ENCODE measurements around the gene TSPAN11. TPM values are rescaled to one million over a fixed set of nuclear protein-coding genes. Genes with fewer than 3 reads are reported as not detected.

The TSPAN11 gene
- total RNA-seq, 5 donors from 2014 or later (not counting 1 experiment from before 2014, with no cell fraction given), result not detected

DNA sequence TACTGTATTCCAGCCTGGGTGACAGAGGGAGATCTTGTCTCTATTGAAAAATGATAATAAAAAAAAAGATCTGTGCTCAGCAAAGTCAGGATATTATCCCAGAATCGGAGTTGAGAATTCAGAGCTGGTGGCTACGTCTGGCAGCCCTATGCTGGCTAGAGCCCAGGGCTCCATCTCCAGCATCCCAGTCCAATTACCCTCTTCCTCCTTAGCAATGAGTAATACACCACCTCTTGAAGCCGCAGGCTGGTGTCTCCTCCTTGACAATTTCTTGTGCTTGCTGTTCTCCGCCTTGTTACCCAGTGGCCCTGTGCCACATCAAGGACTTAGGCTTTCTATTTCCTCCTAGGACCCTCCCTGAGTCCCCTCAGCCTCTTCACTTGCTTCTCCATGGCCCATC, 108.7 kb downstream of the TSPAN11 start:
- CTCF ChIA-PET, result interaction anchor here in 1 of 2 donors (0.7 kb wide), 1 partner anchor 80 kb away, joined by 3 read pairs; no protein-coding TSS in a partner anchor
- POLR2A ChIA-PET, result no interaction called here
- Histone ChIP-seq H3K4me3 (ENCODE audit: control insufficient read depth in 1 of 2, extremely low read depth in 1 of 2, low read length in 1 of 2) (no peak overlapping the region), H3K27ac (ENCODE audit: low read length) (no peak overlapping the region), H3K27me3 (replicated peaks in 1 of 2; ENCODE audit: control insufficient read depth in 2 of 2, extremely low read depth in 1 of 2, insufficient read depth in 2 of 2, low read length in 1 of 2) (peaks cover 0 to 38% of the 10 kb centered on the region in 2 experiments), H3K4me1 (ENCODE audit: control insufficient read depth in 1 of 2, extremely low read depth in 1 of 2, insufficient read depth in 2 of 2, low read length in 2 of 2) (no peaks in the 10 kb centered on the region), H3K9me3 (no peaks in the 10 kb centered on the region), H3K36me3 (ENCODE audit: control insufficient read depth in 2 of 2, extremely low read depth in 1 of 2, insufficient read depth in 1 of 2, low read length in 1 of 2) (no peaks in the 10 kb centered on the region)
- Mint-ChIP-seq H3K27me3 (peaks cover 0 to 18% of the 10 kb centered on the region in 2 donors), H3K36me3 (no peaks in the 10 kb centered on the region), H3K27ac (no peak overlapping the region), H3K4me1 (no peaks in the 10 kb centered on the region), H3K4me3 (no peak overlapping the region), H3K9me3 (no peaks in the 10 kb centered on the region)
- no peak for ATAC-seq (replicated peaks in 1 of 4)
- DNase-seq, result no peak
- 79% methylated on average over 4 of the region's 4 CpGs for WGBS (ENCODE audit: insufficient coverage)

DNA sequence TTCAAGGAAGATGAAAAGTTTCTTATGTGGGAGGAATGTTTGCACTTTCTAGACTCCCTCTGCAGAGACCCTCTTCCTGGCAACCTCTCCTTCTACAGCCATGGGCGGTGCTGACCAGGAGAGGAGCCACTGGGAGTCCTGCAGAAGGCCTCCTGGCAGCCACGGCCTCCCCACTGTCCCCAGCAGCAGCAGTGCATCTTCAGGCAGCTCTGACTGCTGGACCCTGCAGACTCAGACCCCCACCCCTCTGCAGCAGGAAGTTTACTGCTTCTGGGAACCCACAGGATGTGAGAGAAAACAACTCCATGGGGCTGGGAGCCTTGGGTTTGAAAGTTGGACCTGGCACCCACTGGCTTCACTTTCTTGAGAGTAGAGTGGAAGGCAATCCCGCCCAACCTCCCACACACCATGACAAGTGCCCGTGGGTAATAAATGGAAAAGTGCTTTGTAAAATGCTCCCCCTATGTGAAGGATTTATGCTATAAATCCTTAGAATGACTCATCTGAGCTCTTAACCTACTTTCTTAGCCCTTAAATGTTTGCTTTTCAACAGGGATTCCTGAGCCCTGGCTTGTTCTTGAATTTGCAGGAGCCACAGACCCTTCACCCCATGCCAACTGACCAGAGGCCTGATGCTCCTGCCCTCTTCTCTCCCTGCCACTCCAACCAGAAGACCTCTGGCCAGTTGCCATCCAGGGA, 109.6 kb downstream of the TSPAN11 start:
- no peak overlapping the region for H3K4me3 Mint-ChIP-seq
- H3K9me3 Mint-ChIP-seq, result no peaks in the 10 kb centered on the region
- no peaks in the 10 kb centered on the region for H3K36me3 ChIP-seq (ENCODE audit: control insufficient read depth in 2 of 2, extremely low read depth in 1 of 2, insufficient read depth in 1 of 2, low read length in 1 of 2)
- no peak overlapping the region for H3K27ac ChIP-seq (ENCODE audit: low read length)
- H3K36me3 Mint-ChIP-seq, result no peaks in the 10 kb centered on the region
- H3K27me3 ChIP-seq (replicated peaks in 1 of 2; ENCODE audit: control insufficient read depth in 2 of 2, extremely low read depth in 1 of 2, insufficient read depth in 2 of 2, low read length in 1 of 2), result peaks cover 0 to 38% of the 10 kb centered on the region in 2 experiments
- WGBS (ENCODE audit: insufficient coverage), result 50% methylated on average over 2 of the region's 4 CpGs
- POLR2A ChIA-PET, result no interaction called here
- H3K27me3 Mint-ChIP-seq, result peaks cover 0 to 18% of the 10 kb centered on the region in 2 donors
- no peaks in the 10 kb centered on the region for H3K4me1 Mint-ChIP-seq
- no peak for DNase-seq
- H3K4me3 ChIP-seq (ENCODE audit: control insufficient read depth in 1 of 2, extremely low read depth in 1 of 2, low read length in 1 of 2), result no peak overlapping the region
- CTCF ChIA-PET, result no interaction called here
- no peaks in the 10 kb centered on the region for H3K9me3 ChIP-seq
- H3K4me1 ChIP-seq (ENCODE audit: control insufficient read depth in 1 of 2, extremely low read depth in 1 of 2, insufficient read depth in 2 of 2, low read length in 2 of 2), result no peaks in the 10 kb centered on the region
- no peak overlapping the region for H3K27ac Mint-ChIP-seq
- ATAC-seq (replicated peaks in 1 of 4), result no peak

DNA sequence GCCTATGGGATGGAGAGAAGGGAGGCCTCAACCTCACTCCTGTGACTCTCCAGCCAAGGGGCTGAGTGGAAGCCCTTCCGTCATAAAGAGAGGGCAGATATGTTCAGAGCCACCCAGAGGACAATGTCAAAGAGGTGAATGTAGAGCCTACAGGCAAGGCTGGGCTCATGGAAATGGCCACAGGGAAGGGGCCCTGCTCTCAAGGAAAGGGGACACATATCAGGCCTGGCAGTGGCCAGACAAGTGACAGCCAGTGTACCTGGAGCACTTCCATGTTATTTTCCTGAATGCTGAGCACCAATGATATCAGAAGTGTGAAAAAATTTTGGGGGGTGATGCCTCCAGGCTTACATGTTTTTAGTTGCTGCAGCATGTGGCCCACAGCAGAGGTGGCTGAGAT, 110.5 kb downstream of the TSPAN11 start:
- H3K27ac Mint-ChIP-seq, result no peak overlapping the region
- no peaks in the 10 kb centered on the region for H3K36me3 Mint-ChIP-seq
- no peak overlapping the region for H3K4me3 Mint-ChIP-seq
- ChIA-PET CTCF (no interaction called here), POLR2A (no interaction called here)
- Histone ChIP-seq H3K27me3 (replicated peaks in 1 of 2; ENCODE audit: control insufficient read depth in 2 of 2, extremely low read depth in 1 of 2, insufficient read depth in 2 of 2, low read length in 1 of 2) (peaks cover 0 to 34% of the 10 kb centered on the region in 2 experiments), H3K4me1 (ENCODE audit: control insufficient read depth in 1 of 2, extremely low read depth in 1 of 2, insufficient read depth in 2 of 2, low read length in 2 of 2) (no peaks in the 10 kb centered on the region), H3K36me3 (ENCODE audit: control insufficient read depth in 2 of 2, extremely low read depth in 1 of 2, insufficient read depth in 1 of 2, low read length in 1 of 2) (no peaks in the 10 kb centered on the region), H3K4me3 (ENCODE audit: control insufficient read depth in 1 of 2, extremely low read depth in 1 of 2, low read length in 1 of 2) (no peak overlapping the region), H3K27ac (ENCODE audit: low read length) (no peak overlapping the region), H3K9me3 (no peaks in the 10 kb centered on the region)
- DNase-seq, result no peak
- WGBS (ENCODE audit: insufficient coverage), result 86% methylated on average over 1 of the region's 1 CpG
- peaks cover 0 to 18% of the 10 kb centered on the region in 2 donors for H3K27me3 Mint-ChIP-seq
- no peaks in the 10 kb centered on the region for H3K9me3 Mint-ChIP-seq
- ATAC-seq (replicated peaks in 1 of 4), result no peak
- H3K4me1 Mint-ChIP-seq, result no peaks in the 10 kb centered on the region

DNA sequence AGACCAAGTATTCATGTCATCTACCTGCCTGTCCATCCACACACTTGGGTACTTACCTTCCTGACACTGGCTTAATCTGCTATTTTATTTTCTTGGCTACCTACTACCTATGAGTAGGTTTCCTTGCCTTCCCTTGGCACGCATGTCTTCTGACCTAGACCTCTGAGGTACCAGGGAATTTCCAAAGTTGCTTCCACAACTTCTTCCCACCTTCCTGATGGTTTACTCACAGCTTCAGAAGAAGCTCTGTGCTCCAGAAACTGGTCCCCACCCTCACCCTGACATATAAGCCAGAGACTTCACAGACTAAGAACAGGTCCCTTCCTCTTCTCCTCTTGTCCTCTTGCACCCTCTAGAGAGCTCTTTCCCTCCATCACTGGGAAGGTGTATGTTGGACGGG, 111.4 kb downstream of the TSPAN11 start:
- ChIA-PET POLR2A (no interaction called here), CTCF (no interaction called here)
- DNase-seq (no peak), ATAC-seq (replicated peaks in 1 of 4) (no peak)
- Histone ChIP-seq H3K27me3 (replicated peaks in 1 of 2; ENCODE audit: control insufficient read depth in 2 of 2, extremely low read depth in 1 of 2, insufficient read depth in 2 of 2, low read length in 1 of 2) (peaks cover 0 to 29% of the 10 kb centered on the region in 2 experiments), H3K9me3 (no peaks in the 10 kb centered on the region), H3K36me3 (ENCODE audit: control insufficient read depth in 2 of 2, extremely low read depth in 1 of 2, insufficient read depth in 1 of 2, low read length in 1 of 2) (no peaks in the 10 kb centered on the region), H3K4me3 (ENCODE audit: control insufficient read depth in 1 of 2, extremely low read depth in 1 of 2, low read length in 1 of 2) (no peak overlapping the region), H3K4me1 (ENCODE audit: control insufficient read depth in 1 of 2, extremely low read depth in 1 of 2, insufficient read depth in 2 of 2, low read length in 2 of 2) (no peaks in the 10 kb centered on the region), H3K27ac (ENCODE audit: low read length) (no peak overlapping the region)
- Mint-ChIP-seq H3K27me3 (peaks cover 0 to 18% of the 10 kb centered on the region in 2 donors), H3K9me3 (no peaks in the 10 kb centered on the region), H3K4me1 (no peaks in the 10 kb centered on the region), H3K4me3 (no peak overlapping the region), H3K36me3 (no peaks in the 10 kb centered on the region), H3K27ac (no peak overlapping the region)
- WGBS (ENCODE audit: insufficient coverage), result 100% methylated on average over 1 of the region's 2 CpGs

DNA sequence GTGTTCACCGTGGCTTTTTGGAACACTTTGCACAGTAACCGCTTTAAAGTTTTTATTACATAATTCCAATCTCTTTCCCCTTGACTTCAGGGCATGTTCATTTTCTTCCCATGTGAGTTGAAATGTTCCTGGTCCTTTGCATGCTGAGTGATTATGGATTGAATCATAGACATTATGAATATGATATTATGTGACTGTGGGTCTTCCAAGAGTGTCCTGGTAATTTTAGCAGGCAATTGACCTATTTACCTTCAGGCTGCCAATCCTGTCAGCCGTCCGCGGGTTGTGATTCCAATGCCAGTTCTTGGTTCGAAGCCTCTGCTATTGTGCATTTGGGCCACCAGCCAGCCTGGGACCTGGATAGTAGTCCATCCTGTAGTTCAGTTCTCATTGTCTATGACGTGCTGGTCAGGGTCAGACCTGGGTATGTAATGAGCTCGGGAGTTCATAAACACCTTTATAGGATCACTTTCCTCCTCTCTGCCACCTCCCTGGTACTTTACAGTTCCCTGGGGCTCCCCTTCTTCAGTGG, 114.6 kb downstream of the TSPAN11 start:
- 98% methylated on average over 4 of the region's 8 CpGs for WGBS (ENCODE audit: insufficient coverage)
- H3K27ac ChIP-seq (ENCODE audit: low read length), result no peak overlapping the region
- no peaks in the 10 kb centered on the region for H3K36me3 ChIP-seq (ENCODE audit: control insufficient read depth in 2 of 2, extremely low read depth in 1 of 2, insufficient read depth in 1 of 2, low read length in 1 of 2)
- no peak overlapping the region for H3K27ac Mint-ChIP-seq
- no peaks in the 10 kb centered on the region for H3K4me1 Mint-ChIP-seq
- H3K36me3 Mint-ChIP-seq, result no peaks in the 10 kb centered on the region
- H3K27me3 ChIP-seq (replicated peaks in 1 of 2; ENCODE audit: control insufficient read depth in 2 of 2, extremely low read depth in 1 of 2, insufficient read depth in 2 of 2, low read length in 1 of 2), result peaks cover 0 to 12% of the 10 kb centered on the region in 2 experiments
- H3K9me3 ChIP-seq, result no peaks in the 10 kb centered on the region
- no peaks in the 10 kb centered on the region for H3K4me1 ChIP-seq (ENCODE audit: control insufficient read depth in 1 of 2, extremely low read depth in 1 of 2, insufficient read depth in 2 of 2, low read length in 2 of 2)
- ChIA-PET POLR2A (no interaction called here), CTCF (no interaction called here)
- ATAC-seq (replicated peaks in 1 of 4) (no peak), DNase-seq (no peak)
- H3K4me3 ChIP-seq (ENCODE audit: control insufficient read depth in 1 of 2, extremely low read depth in 1 of 2, low read length in 1 of 2), result no peak overlapping the region
- no peak overlapping the region for H3K4me3 Mint-ChIP-seq
- H3K9me3 Mint-ChIP-seq, result no peaks in the 10 kb centered on the region
- peaks cover 0 to 10% of the 10 kb centered on the region in 2 donors for H3K27me3 Mint-ChIP-seq

Other genes starting within 250 kb of the TSPAN11 start
- 10 to 100 TPM; 29.9 to 54.9 (median 45.1) TPM for gene IPO8, start 230.9 kb upstream of the TSPAN11 start, total RNA-seq
- gene CAPRIN2, start 171.8 kb upstream of the TSPAN11 start, total RNA-seq, result 10 to 100 TPM; 26.3 to 38.9 (median 33.3) TPM
- 100 to 1,000 TPM in 3 of 5 donors, 10 to 100 TPM in 2; 80.9 to 123 (median 108) TPM for gene DDX11, start 147.1 kb downstream of the TSPAN11 start, total RNA-seq

Measured in T-cell (primary cell).